Activated CD4-positive, alpha-beta memory T cell treated with anti-CD3 and anti-CD28 coated beads, Interleukin-2, amount 10 ng/mL, durations not matched to agents 7 days and 5 days (primary cell): ENCODE measurements around the gene TRPM2. TPM values are rescaled to one million over a fixed set of nuclear protein-coding genes. Genes with fewer than 3 reads are reported as not detected.

Source experiments
- CTCF ChIA-PET: fragments of 350-600 bp; sonication (Branson Sonifier 250); formaldehyde crosslinking; loops from one replicate; lab custom pipeline; 2021; ENCODE audit warnings: antibody characterized with exemption, inconsistent platforms; lab: Charles Lee
- POLR2A ChIA-PET: fragments of 350-600 bp; sonication (Branson Sonifier 250); formaldehyde crosslinking; loops from one replicate; lab custom pipeline; 2021; ENCODE audit warnings: antibody characterized with exemption; lab: Charles Lee
- DNase-seq: peaks from one replicate; pipeline ENCODE4 v3.0.0-alpha.2; 2020
- H3K27ac Mint-ChIP-seq: one replicate; pipeline ENCODE4 v1.8.0; 2021; ENCODE audit warnings: mild to moderate bottlenecking, mixed read lengths
- H3K27me3 Mint-ChIP-seq: one replicate; pipeline ENCODE4 v1.8.0; 2021; ENCODE audit warnings: mixed read lengths
- H3K36me3 Mint-ChIP-seq: one replicate; pipeline ENCODE4 v1.8.0; 2021; ENCODE audit warnings: low read depth, mixed read lengths
- H3K4me1 Mint-ChIP-seq: one replicate; pipeline ENCODE4 v1.8.0; 2021; ENCODE audit warnings: mixed read lengths
- H3K4me3 Mint-ChIP-seq: one replicate; pipeline ENCODE4 v1.8.0; 2021; ENCODE audit warnings: mild to moderate bottlenecking, mixed read lengths
- H3K9me3 Mint-ChIP-seq: one replicate; pipeline ENCODE4 v1.8.0; 2021; ENCODE audit warnings: mixed read lengths
- total RNA-seq, 2 experiments: library from RNA; stranded (reverse); gene quantifications; one replicate each; pipeline ENCODE4 v1.2.3, GENCODE V29; 2021

The TRPM2 gene
- total RNA-seq, 2 experiments from 2014 or later = 13.7 to 14.8 TPM

- Mint-ChIP-seq H3K36me3 (no peaks in the 10 kb centered on the region), H3K4me1 (peaks cover 5% of the 10 kb centered on the region), H3K27ac (no peak overlapping the region), H3K9me3 (peaks cover 6% of the 10 kb centered on the region), H3K27me3 (peaks cover 6% of the 10 kb centered on the region), H3K4me3 (no peak overlapping the region)
- CTCF ChIA-PET = interaction anchor here (1.5 kb wide), 1 partner anchor 334 kb away, joined by 4 read pairs; no protein-coding TSS in a partner anchor
- no peak for DNase-seq
- POLR2A ChIA-PET = no interaction called here
These were observed 105.7 kb downstream of the TRPM2 start for GRCh38 chr21:44458971-44459711.

GRCh38 chr21:44459712-44460440 is 106.5 kb downstream of the TRPM2 start:
- Mint-ChIP-seq H3K36me3 (no peaks in the 10 kb centered on the region), H3K4me3 (no peak overlapping the region), H3K9me3 (no peaks in the 10 kb centered on the region), H3K27ac (no peak overlapping the region), H3K4me1 (peaks cover 4% of the 10 kb centered on the region), H3K27me3 (no peaks in the 10 kb centered on the region)
- no peak for DNase-seq
- ChIA-PET CTCF (no interaction called here), POLR2A (no interaction called here)

GRCh38 chr21:44460441-44460755 is 107.0 kb downstream of the TRPM2 start:
- Mint-ChIP-seq H3K27me3 (no peaks in the 10 kb centered on the region), H3K4me3 (no peak overlapping the region), H3K4me1 (peaks cover 4% of the 10 kb centered on the region), H3K9me3 (no peaks in the 10 kb centered on the region), H3K27ac (no peak overlapping the region), H3K36me3 (no peaks in the 10 kb centered on the region)
- ChIA-PET CTCF (no interaction called here), POLR2A (no interaction called here)
- DNase-seq = no peak

- no peak overlapping the region for H3K4me3 Mint-ChIP-seq
- CTCF ChIA-PET = no interaction called here
- H3K9me3 Mint-ChIP-seq = peaks cover 1% of the 10 kb centered on the region
- H3K27ac Mint-ChIP-seq = no peak overlapping the region
- H3K27me3 Mint-ChIP-seq = no peaks in the 10 kb centered on the region
- DNase-seq = no peak
- POLR2A ChIA-PET = no interaction called here
- H3K36me3 Mint-ChIP-seq = no peaks in the 10 kb centered on the region
- peaks cover 4% of the 10 kb centered on the region for H3K4me1 Mint-ChIP-seq
These were observed 107.6 kb downstream of the TRPM2 start for GRCh38 chr21:44461005-44461404.

- Mint-ChIP-seq H3K4me3 (no peak overlapping the region), H3K36me3 (no peaks in the 10 kb centered on the region), H3K9me3 (peaks cover 3% of the 10 kb centered on the region), H3K27ac (no peak overlapping the region), H3K4me1 (peaks cover 1% of the 10 kb centered on the region), H3K27me3 (no peaks in the 10 kb centered on the region)
- ChIA-PET POLR2A (no interaction called here), CTCF (no interaction called here)
- no peak for DNase-seq
These were observed 108.1 kb downstream of the TRPM2 start for GRCh38 chr21:44461464-44462001.

GRCh38 chr21:44462086-44462833 is 108.8 kb downstream of the TRPM2 start:
- H3K9me3 Mint-ChIP-seq = peaks cover 3% of the 10 kb centered on the region
- H3K36me3 Mint-ChIP-seq = no peaks in the 10 kb centered on the region
- no peak for DNase-seq
- no peak overlapping the region for H3K4me3 Mint-ChIP-seq
- CTCF ChIA-PET = no interaction called here
- no peak overlapping the region for H3K27ac Mint-ChIP-seq
- H3K4me1 Mint-ChIP-seq = no peaks in the 10 kb centered on the region
- H3K27me3 Mint-ChIP-seq = no peaks in the 10 kb centered on the region
- POLR2A ChIA-PET = no interaction called here

- Mint-ChIP-seq H3K9me3 (peaks cover 3% of the 10 kb centered on the region), H3K27me3 (no peaks in the 10 kb centered on the region), H3K4me3 (no peak overlapping the region), H3K27ac (no peak overlapping the region), H3K4me1 (no peaks in the 10 kb centered on the region), H3K36me3 (no peaks in the 10 kb centered on the region)
- CTCF ChIA-PET = no interaction called here
- POLR2A ChIA-PET = no interaction called here
- no peak for DNase-seq
These were observed 109.4 kb downstream of the TRPM2 start for GRCh38 chr21:44462834-44463200.

GRCh38 chr21:44463724-44464123 is 110.3 kb downstream of the TRPM2 start:
- Mint-ChIP-seq H3K9me3 (peaks cover 3% of the 10 kb centered on the region), H3K36me3 (no peaks in the 10 kb centered on the region), H3K4me1 (no peaks in the 10 kb centered on the region), H3K27ac (no peak overlapping the region), H3K27me3 (no peaks in the 10 kb centered on the region), H3K4me3 (no peak overlapping the region)
- POLR2A ChIA-PET = no interaction called here
- no peak for DNase-seq
- CTCF ChIA-PET = no interaction called here

- no peaks in the 10 kb centered on the region for H3K27me3 Mint-ChIP-seq
- H3K27ac Mint-ChIP-seq = no peak overlapping the region
- ChIA-PET POLR2A (no interaction called here), CTCF (no interaction called here)
- no peaks in the 10 kb centered on the region for H3K36me3 Mint-ChIP-seq
- H3K9me3 Mint-ChIP-seq = peaks cover 3% of the 10 kb centered on the region
- H3K4me1 Mint-ChIP-seq = no peaks in the 10 kb centered on the region
- DNase-seq = no peak
- no peak overlapping the region for H3K4me3 Mint-ChIP-seq
These were observed 110.9 kb downstream of the TRPM2 start for GRCh38 chr21:44464351-44464750.

- Mint-ChIP-seq H3K4me3 (no peak overlapping the region), H3K4me1 (no peaks in the 10 kb centered on the region), H3K9me3 (peaks cover 3% of the 10 kb centered on the region), H3K27me3 (no peaks in the 10 kb centered on the region), H3K27ac (no peak overlapping the region), H3K36me3 (no peaks in the 10 kb centered on the region)
- ChIA-PET CTCF (no interaction called here), POLR2A (no interaction called here)
- no peak for DNase-seq
These were observed 113.0 kb downstream of the TRPM2 start for GRCh38 chr21:44466351-44466954.

- Mint-ChIP-seq H3K9me3 (peaks cover 3% of the 10 kb centered on the region), H3K4me1 (no peaks in the 10 kb centered on the region), H3K4me3 (no peak overlapping the region), H3K27me3 (no peaks in the 10 kb centered on the region), H3K27ac (no peak overlapping the region), H3K36me3 (no peaks in the 10 kb centered on the region)
- DNase-seq = no peak
- POLR2A ChIA-PET = no interaction called here
- CTCF ChIA-PET = no interaction called here
These were observed 113.8 kb downstream of the TRPM2 start for GRCh38 chr21:44466996-44467858.

- CTCF ChIA-PET = no interaction called here
- POLR2A ChIA-PET = no interaction called here
- no peaks in the 10 kb centered on the region for H3K36me3 Mint-ChIP-seq
- H3K27ac Mint-ChIP-seq = no peak overlapping the region
- H3K4me3 Mint-ChIP-seq = no peak overlapping the region
- H3K4me1 Mint-ChIP-seq = no peaks in the 10 kb centered on the region
- DNase-seq = no peak
- H3K27me3 Mint-ChIP-seq = no peaks in the 10 kb centered on the region
- peaks cover 3% of the 10 kb centered on the region for H3K9me3 Mint-ChIP-seq
These were observed 114.4 kb downstream of the TRPM2 start for GRCh38 chr21:44467859-44468195.
